HK-2 (cell line): Measurements from ENCODE around the gene PEX14.
A peak's percentile ranks its signal among the peaks of the same experiment; 100 is the strongest.

Experiments
- DNase-seq: peaks from one replicate; pipeline ENCODE4 v3.0.0-alpha.2; 2018; ENCODE audit not compliant: unreplicated experiment

PEX14 gene

GRCh38 chr1:10516925-10517676 lies 42.4 kb downstream of the PEX14 start:
- DNase-seq: no peak

GRCh38 chr1:10517677-10517982 lies 42.9 kb downstream of the PEX14 start:
- DNase-seq: no peak

GRCh38 chr1:10519016-10519417 lies 44.3 kb downstream of the PEX14 start:
- DNase-seq: no peak

- DNase-seq: no peak
These were observed 45.7 kb downstream of the PEX14 start for GRCh38 chr1:10520497-10520896.

GRCh38 chr1:10520952-10521351 lies 46.2 kb downstream of the PEX14 start:
- DNase-seq: no peak

- no peak for DNase-seq
These were observed 46.9 kb downstream of the PEX14 start for GRCh38 chr1:10521537-10522157.

DNA sequence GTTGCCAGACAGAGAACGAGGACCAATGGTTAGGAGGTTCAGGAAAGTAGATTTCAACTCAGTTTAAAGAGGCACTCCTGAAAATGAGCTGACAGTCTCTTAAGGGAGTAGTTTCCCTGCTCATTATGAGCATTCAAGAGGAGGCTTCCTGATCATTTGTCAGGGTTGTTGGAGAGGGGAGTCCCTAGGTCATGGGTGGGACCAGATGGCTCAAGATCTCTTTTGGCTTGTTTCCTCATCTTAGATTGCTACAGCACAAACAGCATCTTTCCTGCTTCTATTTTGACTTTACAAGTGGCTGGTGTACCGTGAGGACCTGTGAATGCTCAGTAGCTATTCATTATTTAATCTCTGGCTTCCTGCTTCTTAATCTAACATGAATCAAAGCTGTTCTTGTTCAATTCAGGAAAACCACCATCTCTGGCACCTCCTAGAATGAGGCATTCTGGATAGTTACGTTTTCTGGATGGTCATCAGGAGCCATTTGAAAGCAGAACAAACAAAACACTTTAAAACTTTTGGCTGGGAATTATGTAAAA lies 47.6 kb downstream of the PEX14 start:
- DNase-seq: no peak

DNA sequence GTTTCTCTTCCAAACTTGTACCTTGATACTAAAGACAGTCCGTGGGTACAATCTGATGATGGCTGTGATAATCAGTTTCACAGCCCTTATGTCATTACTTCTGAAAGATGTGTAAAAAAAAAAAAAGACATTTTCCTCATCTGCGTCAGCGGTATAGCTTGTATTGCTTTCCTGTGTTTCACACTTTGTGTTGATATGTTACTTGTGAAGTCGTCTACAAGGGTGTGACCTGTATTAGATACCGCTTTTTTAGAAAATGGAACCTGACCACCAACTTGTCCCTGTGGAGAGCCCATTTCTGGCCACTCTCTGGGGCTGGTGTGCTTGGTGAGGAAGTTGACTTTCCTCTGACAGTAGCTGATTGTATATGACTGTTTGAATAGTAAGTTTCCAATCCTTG lies 50.5 kb downstream of the PEX14 start:
- no peak for DNase-seq

DNA sequence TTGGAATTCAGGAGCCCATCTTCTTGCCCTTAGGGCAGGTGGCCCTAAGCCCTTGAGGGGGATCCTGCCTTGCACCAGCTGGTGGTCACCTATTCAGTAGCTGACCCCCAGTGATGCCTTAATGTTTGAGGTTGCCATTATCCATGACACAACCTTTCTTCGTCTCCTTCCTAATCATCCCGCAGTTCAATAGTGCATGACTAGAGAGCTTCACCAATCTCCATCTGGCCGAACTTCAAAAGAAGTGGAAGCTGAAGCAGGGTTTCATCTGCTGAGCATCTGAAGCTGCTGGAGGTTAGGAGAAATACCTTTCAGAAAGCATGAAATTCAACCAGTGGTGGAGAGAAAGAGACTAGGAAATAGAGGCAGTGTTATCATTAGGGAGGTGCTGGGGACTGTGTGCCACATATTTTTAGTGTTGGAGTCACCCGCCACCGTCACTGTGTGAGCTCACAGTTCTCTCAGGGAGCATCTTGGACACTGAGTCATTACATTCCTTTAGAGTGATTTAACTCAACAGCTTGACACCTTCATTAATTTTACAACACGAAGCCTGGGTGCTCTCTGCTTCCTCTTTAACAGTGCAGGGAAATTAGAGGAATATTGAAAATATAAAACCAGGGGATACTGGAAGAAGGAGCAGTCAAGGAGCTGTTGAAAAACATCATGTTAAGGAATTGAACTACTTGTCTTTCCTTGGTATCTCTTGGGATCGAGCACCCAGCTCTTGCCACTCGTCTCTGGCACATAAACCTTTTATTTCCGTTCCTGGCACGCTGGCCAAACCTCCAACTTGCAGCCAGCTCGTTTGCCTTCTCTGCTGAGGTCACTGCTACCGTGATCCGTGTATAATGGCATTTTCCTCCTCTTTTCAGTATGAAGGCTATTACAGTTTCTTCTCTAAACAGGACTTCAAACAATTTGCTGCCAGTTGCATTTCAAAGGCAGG lies 53.6 kb downstream of the PEX14 start:
- DNase-seq: peak; percentile 75

GRCh38 chr1:10529091-10529490 lies 54.3 kb downstream of the PEX14 start:
- no peak for DNase-seq

DNA sequence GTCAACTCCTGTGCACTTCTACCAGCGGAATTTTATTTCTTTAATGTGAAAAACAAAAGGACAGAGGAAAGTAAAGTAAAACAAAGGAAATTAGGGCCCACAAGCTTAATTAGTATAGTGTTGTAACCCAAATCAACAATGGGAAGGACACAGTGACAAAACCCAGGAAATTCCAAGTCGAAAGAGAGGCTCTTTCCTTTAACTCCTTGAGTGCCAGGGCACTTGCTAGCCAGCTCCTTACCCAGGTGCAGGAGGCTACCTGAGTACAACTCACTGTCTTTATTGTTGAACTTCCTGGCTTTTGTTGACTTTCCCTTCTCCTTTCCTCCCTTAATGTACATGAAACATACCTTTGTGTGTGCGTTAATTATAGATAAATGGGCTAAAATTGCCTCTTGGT lies 55.0 kb downstream of the PEX14 start:
- no peak for DNase-seq

GRCh38 chr1:10530281-10530740 lies 55.6 kb downstream of the PEX14 start:
- DNase-seq: no peak

DNA sequence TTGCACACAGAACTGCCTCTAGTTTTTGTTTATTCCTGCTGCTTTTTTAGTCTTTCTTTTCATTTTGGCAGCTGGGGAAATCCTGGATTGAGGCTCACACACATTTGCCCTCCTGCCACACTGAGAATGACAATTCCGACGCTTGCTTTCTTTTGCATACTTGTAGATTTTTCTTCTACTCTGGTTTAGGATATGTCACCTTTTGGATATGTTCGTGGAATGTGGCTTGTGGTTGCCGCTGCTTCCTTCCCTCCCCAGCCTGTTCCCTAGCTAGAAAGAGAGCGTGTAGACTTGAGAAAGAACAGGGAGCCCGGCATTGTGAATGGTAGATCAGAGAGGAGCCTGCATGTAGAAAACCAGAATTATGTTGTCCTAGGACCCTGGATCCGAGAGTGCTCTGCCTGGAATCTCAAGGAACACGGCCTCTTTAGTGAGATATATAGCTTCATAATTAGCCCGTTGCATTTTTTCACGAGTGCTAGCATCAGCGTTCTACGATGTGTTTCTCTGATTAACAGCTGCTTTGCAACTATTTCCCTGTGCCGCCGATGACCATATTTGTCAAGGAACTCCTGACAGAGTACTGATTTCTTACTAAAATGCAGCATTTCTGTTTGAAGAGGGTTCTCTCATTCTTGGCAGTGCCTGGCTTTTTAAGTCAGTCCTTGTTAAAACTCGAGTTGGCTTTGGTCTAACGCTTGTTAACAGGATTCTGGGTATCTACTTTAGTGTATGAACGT lies 56.2 kb downstream of the PEX14 start:
- no peak for DNase-seq

DNA sequence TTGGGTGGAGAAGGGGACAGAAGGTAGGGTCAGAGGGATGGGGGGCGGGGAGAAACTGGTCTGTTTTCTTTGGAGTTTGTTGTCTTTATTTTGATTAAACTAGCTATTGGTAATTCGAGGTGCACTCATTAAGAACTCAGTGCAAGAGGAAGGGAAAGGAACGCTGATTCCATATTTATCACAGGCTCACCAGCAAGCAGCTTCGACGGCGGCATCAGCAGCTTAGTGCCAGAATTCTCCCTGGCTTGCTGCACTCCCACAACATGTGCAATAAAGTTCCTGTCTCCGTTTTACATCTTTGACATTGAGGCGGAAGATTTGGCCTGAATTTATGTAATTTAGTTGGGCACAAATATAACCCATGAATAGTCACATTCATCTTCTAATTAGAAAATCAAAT lies 57.6 kb downstream of the PEX14 start:
- DNase-seq: no peak

- DNase-seq: no peak
These were observed 59.8 kb downstream of the PEX14 start for GRCh38 chr1:10534519-10534918.

- DNase-seq: no peak
These were observed 61.5 kb downstream of the PEX14 start for GRCh38 chr1:10536133-10536770.

DNA sequence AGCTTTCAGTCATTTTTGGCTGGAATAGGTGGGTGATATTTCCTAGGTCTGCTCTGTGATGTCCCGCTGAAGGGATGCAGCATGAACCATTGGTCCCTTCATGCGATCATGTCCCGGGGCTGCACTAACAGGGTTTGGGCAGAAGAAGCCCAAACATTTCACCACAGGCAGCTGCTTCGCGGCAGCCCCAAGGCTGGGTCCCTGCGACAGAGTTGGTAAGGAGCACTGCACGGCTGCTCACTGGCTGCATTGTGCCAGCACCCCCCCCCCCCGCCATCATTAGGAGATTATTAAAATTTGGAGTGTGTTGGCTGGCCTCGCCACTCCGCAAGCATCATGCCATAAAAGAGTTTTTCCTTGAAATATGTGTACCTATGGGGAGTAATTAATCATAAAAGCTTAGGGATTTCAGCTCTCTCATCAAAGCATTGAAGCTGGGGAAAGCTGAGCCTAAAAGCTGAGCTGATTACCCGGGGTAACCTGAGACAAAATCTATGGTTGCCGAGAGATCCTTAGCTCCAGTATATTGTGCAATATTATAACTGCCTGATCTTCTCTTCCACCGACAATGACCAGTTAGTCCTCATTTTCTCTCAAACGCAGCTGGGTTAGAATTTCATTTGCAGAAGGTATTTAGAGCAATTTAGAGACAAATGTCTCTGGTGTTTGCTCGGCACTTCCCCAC lies 62.5 kb downstream of the PEX14 start:
- no peak for DNase-seq

DNA sequence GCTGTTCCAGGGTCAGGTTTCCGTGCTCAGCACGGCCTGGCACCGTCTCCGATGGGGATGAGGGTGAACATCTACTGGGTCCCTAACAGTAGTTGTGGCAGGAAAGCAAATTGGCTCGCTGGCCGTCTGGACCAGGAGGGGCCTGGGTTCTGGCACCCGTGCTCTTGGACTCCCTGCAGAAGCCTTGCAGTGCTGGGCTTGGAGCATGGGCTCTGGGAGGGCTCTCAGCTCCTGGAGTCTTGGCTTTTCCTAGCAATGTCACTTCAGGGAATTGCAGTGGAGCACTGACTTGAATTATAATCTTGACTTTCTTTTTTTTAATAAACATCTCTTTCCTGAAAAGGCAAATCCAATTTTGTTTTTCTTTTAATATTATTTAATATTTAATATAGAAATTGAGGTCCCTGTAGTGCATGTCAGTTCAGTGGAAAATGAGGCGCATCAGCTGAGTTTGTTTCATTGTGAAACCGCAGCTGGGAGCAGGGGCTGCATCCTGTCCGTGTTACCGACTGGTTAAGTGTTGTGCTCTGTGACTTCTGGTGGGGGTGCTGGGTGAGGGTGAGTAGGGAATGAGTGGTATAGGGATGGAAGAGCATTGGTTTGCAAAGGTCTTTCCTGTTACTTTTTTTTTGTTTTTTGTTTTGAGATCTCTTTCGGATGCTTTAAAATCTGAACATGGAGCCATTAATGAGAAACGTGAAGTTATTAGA lies 64.1 kb downstream of the PEX14 start:
- no peak for DNase-seq

DNA sequence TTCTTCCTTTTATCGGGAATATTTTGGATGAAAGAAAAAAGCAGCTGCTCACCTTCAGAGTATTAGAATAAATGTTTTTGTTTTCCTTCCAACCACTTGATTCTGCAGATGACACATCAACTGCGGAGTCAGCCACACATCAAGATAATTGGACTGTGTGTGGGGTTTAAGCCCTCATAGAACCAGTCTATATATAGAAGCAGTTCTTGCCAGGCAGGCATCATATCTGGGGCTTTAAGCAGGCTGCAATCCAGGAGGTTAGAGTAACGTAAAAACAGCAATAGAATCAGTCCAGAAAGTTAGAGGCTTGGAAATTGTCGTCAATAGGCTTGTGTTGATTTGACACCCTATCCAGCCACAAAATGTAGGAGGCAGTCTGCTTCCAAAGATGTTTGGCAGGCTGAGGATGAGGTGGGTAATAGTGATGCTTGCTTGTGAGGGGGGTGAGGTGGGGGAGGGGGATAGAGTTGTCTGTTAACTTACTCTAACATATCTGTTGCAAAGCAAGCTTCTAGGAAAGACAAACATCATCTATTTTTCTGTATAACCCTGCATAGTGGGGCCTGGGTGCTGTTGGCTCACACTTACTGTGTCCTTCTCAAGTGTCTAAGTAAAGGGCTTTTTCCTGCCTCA lies 64.8 kb downstream of the PEX14 start:
- DNase-seq: no peak
